Activated T-cell treated with anti-CD3 and anti-CD28 coated beads, Interleukin-2, amount 50 U/mL, for 24 hours (primary cell): ENCODE data around the gene C1orf226.

Source experiments
- DNase-seq: peaks from one replicate; pipeline ENCODE4 v3.0.0-alpha.2; 2020
- H3K27ac Mint-ChIP-seq: 2 replicates; pipeline ENCODE4 v1.8.0; 2020; ENCODE audit warnings: mild to moderate bottlenecking, mixed read lengths
- H3K27me3 Mint-ChIP-seq: 2 replicates; pipeline ENCODE4 v1.8.0; 2020; ENCODE audit warnings: mixed read lengths
- H3K36me3 Mint-ChIP-seq: 2 replicates; pipeline ENCODE4 v1.8.0; 2020; ENCODE audit warnings: low read depth, mixed read lengths
- H3K4me1 Mint-ChIP-seq: 2 replicates; pipeline ENCODE4 v1.8.0; 2020; ENCODE audit warnings: low read depth, mixed read lengths
- H3K4me3 Mint-ChIP-seq: 2 replicates; pipeline ENCODE4 v1.8.0; 2020; ENCODE audit warnings: mild to moderate bottlenecking, moderate library complexity, mixed read lengths
- H3K9me3 Mint-ChIP-seq: 2 replicates; pipeline ENCODE4 v1.8.0; 2020; ENCODE audit warnings: mixed read lengths

C1orf226 gene

DNA sequence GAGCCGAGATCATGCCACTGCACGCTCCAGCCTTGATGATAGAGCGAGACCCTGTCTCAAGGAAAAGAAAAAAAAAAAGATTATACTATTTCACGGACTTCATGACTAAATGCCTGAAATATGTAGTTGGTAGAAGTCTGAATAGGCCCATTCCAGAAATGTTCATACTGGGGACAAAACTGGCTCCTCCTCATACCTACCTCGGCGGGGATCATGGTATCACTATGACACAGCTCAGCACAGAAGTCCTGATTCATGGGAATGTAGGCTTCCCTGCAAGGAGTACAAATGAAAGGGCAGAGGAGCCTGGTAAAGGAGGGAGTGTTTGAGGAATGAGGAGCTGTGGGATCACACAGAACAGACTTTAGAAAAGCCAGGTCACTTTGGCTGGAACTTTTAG lies 9.9 kb upstream of the C1orf226 start:
- Mint-ChIP-seq H3K36me3 (no peaks in the 10 kb centered on the region), H3K4me3 (no peak overlapping the region), H3K9me3 (no peaks in the 10 kb centered on the region), H3K27ac (no peak overlapping the region), H3K27me3 (no peaks in the 10 kb centered on the region), H3K4me1 (no peaks in the 10 kb centered on the region)
- no peak for DNase-seq

DNA sequence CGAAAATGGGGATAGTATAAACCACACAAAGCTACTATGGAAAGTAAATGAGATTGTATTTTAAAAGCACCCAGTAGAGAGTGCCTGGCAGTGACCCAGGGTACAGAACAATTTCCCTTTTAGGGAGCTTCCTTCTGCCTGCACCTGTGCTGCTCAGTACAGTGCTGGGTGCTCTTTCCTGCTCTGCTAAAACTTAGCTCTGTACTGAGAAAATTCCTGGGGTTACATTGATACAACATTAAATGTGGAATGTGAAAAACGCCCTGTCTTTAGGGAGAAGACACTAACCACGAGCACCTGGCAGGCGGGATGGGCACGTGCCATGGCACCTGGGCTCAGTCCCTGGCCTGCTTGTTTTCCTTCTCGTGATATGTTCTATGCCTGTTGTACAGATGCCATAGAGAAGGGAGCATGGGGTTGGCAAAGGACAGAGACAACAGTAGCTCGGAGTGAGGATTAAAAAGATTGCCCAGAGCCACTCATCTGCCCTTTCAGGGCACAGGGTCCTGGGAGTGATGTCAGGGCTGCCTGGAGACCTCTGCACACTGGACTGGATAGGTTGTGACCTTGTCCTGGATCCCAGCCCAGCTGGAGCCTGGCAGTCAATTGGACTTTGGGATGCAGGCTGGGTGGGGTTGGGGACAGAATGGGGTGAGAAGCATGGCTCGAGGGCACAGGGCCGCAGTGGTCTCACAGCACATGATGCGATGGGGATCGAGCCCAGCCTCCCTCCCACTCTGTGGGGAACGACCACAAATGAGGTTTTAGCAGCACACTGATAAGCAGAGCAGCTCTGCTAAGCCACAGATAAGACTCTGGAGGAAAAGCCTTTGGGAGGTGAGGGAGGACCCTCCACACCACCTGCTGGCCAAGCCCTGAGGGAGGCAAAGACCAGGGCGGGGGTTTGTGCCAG lies 9.1 kb upstream of the C1orf226 start:
- H3K27me3 Mint-ChIP-seq: no peaks in the 10 kb centered on the region
- H3K4me3 Mint-ChIP-seq: no peak overlapping the region

DNA sequence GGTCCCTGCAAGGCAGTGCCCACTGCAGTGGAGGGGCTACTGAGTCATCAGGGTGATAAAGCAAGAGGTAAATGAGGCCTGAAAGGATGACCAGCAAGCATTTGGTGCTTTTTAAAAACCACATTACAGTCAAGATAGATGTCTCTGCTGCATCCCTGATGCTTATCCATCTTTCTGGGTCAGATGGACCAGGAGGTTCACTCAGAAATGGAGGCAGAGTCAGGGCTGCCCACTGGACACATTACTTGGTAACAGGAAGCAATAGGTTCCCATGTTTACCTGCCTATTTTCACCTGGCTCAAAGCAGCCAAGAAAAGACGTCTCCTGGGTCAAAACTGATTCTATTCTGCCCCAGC lies 8.5 kb upstream of the C1orf226 start:
- Mint-ChIP-seq H3K36me3 (no peaks in the 10 kb centered on the region), H3K4me1 (no peaks in the 10 kb centered on the region), H3K9me3 (no peaks in the 10 kb centered on the region), H3K27me3 (no peaks in the 10 kb centered on the region), H3K27ac (no peak overlapping the region), H3K4me3 (no peak overlapping the region)
- no peak for DNase-seq

More for the DNA sequence above, 9.1 kb upstream of the C1orf226 start:
- H3K9me3 Mint-ChIP-seq: no peaks in the 10 kb centered on the region
- no peak overlapping the region for H3K27ac Mint-ChIP-seq
- no peak for DNase-seq
- H3K4me1 Mint-ChIP-seq: no peaks in the 10 kb centered on the region
- H3K36me3 Mint-ChIP-seq: no peaks in the 10 kb centered on the region

DNA sequence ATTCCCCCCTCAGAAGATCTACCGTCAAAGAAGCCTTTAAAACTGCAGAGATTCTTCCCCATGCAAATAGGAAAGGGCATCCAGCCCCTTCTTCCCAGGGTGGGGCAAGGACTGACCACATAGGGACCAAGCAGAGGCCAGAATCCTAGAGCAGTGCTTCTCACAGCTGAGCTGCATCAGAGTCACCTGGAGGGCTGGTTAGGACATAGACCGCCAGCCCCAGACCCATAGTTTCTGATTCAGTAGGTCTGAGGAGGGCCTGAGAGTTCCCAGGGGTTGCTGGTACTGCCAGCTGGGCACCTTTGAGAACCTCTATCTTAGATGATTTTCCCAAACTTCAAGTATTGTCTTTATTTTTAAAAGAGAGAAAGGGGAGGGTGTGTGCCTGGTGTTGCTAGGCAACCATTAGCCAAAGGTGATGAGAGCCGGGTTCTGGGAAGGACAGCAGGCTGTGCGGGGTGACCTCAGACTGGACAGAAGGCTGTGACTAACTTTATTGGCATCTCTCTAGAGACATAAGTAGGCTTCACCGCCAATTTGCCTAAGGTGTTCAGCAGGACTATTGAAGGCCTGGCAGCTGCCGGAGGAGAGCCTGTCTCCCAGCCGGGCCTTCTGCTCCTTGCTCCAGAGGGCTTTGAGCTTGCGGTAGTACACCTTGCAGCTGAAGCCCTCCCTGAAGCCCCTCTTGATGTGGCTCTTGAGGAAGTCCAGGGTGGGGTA lies 7.8 kb upstream of the C1orf226 start:
- H3K36me3 Mint-ChIP-seq: no peaks in the 10 kb centered on the region
- H3K27me3 Mint-ChIP-seq: no peaks in the 10 kb centered on the region
- no peaks in the 10 kb centered on the region for H3K9me3 Mint-ChIP-seq
- H3K27ac Mint-ChIP-seq: no peak overlapping the region
- no peak for DNase-seq
- H3K4me1 Mint-ChIP-seq: no peaks in the 10 kb centered on the region
- no peak overlapping the region for H3K4me3 Mint-ChIP-seq

DNA sequence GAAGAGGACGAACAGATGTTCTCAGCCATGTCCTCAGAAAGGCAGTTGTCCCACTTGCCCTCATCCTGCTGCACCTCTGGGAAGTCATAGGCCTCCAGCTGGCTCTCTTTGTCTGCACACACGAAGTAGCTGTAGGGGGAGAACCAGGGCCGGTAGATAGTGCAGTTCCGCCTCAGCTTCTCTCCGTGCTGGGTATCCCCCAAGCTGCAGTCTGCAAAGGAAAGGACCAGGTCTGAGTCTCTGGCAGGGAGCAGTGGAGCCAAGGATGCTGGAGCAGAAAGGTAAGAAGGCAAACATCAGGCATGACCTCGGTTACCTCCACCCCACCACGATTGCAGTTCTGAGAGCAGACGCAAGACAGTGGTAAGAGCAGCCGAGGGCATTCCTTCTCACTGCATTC lies 7.1 kb upstream of the C1orf226 start:
- Mint-ChIP-seq H3K27me3 (no peaks in the 10 kb centered on the region), H3K4me1 (no peaks in the 10 kb centered on the region), H3K36me3 (no peaks in the 10 kb centered on the region), H3K9me3 (no peaks in the 10 kb centered on the region), H3K4me3 (no peak overlapping the region), H3K27ac (no peak overlapping the region)
- no peak for DNase-seq

DNA sequence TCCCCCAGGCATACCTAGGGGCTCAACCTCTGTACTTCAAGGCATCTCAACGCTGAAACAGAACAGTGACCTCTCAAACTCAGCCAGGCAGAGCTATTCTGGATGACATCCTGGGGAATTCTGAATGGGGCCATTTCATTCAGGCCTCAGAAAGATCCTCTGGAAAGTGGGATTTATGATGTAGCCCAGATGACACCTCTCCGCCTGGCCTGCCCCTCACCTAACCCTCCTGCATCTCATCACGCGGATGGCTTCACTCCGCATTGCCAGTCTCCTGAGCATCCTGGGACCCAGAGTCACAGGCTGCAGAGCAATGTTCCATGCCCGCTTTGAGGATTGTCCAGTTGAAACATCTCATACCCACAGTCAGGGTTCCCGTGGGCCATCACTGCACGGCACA lies 6.1 kb upstream of the C1orf226 start:
- Mint-ChIP-seq H3K4me1 (no peaks in the 10 kb centered on the region), H3K4me3 (no peak overlapping the region), H3K27ac (no peak overlapping the region), H3K36me3 (no peaks in the 10 kb centered on the region), H3K27me3 (no peaks in the 10 kb centered on the region), H3K9me3 (no peaks in the 10 kb centered on the region)
- DNase-seq: no peak

DNA sequence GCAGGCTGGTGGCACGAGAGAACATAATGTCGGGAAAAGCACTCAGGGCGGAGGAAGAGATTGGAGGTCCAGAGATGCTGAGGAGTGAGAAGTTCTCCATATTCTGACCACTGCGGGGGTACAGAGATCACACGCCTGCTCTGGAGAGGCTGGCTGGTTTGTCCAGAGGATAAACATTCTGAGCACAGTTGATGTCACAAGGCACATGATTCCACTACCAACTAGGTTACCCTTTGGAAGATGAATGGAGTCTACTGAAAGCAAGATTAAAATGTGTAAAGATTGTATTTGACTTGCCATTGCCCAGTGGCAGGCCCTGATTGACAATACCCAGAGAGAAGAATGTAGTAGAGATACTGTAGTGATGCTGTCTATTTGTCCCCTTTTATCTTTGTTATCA lies 4.8 kb upstream of the C1orf226 start, which contains the start of gene SPATA46:
Gene SPATA46, minus strand, starts transcription at position 164 of the 400 bp plus-strand sequence. Its CDS starts 64 bp downstream, at position 100.
- Mint-ChIP-seq H3K27me3 (no peaks in the 10 kb centered on the region), H3K27ac (no peak within 1 kb of the TSS), H3K9me3 (no peaks in the 10 kb centered on the region), H3K4me1 (no peaks in the 10 kb centered on the region), H3K4me3 (no peak within 1 kb of the TSS), H3K36me3 (no peaks in the 10 kb centered on the region)
- no peak for DNase-seq

DNA sequence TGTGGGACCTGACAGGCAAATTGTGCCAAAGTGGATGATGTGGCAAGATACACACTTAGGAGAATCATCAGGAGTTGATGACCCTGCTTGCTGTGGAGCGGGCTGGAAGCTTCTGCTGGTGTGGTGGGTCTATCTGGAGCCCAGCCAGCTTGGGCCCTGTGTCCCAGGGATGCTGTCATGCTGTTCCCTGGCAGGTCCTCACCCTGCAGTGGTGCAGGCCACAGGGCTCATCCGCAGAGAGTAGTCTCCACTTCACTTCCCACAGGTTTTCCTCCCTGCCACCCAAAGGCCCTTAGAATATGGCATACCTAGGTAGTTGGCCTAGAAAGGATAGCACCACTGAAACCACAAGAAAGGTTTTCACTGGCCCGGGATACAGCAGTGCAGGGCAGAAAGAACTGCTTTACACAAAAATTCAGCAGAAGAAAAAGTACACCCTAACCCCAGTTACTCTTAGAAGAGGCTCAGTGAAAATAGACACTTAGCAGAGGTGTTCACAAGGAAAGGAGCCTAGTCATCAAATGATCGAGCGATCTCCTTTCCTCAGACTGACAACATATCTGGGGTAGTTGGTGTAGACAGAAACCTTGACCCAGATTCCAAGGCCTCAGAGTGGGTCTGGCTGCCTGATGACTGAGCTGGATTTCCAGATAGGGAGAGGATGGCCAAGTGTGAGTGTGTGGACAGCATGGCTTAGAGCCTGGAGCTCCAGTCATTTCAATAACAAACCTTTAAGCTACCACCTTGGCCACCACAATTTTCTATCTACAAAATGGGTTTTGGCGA lies 1.3 kb upstream of the C1orf226 start:
- H3K4me3 Mint-ChIP-seq: no peak overlapping the region
- H3K27me3 Mint-ChIP-seq: no peaks in the 10 kb centered on the region
- H3K36me3 Mint-ChIP-seq: no peaks in the 10 kb centered on the region
- no peak for DNase-seq
- H3K27ac Mint-ChIP-seq: no peak overlapping the region
- no peaks in the 10 kb centered on the region for H3K4me1 Mint-ChIP-seq
- no peaks in the 10 kb centered on the region for H3K9me3 Mint-ChIP-seq

DNA sequence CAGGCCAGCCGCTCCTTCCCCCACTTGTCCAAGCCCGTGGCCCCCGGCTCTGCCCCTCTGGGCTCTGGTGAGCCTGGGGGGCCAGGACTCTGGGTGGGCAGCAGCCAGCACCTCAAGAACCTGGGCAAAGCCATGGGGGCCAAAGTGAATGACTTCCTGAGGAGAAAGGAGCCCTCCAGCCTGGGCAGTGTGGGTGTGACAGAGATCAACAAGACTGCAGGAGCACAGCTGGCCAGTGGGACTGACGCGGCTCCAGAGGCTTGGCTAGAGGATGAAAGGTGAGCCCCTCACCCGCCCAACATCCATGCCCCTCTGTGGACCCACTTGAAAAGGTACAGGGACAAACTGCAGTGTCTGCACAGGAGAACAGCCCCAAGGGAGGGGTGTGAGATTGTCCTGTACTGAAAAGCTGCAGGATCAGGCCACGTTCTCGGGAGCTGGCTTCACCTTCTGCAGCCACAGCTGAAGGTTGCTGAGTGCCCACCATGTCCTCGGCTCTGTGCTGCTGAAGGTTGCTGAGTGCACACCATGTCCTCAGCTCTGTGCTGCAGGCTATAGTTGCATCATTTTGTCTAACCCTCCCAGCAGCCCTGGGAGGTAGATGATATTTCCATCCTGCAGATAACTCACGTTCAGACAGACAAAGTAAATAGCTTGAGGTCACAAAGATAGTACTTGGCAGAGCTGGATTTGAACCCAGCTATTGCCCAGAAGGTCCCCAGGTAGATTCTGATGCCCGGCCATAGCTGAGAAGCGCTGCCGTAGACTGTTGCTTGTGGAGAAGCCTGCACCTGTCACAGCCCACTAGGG lies 618 bp downstream of the C1orf226 start:
- DNase-seq: no peak
- Mint-ChIP-seq H3K4me1 (no peaks in the 10 kb centered on the region), H3K4me3 (no peak overlapping the region), H3K27ac (no peak overlapping the region), H3K27me3 (no peaks in the 10 kb centered on the region), H3K36me3 (no peaks in the 10 kb centered on the region), H3K9me3 (no peaks in the 10 kb centered on the region)

DNA sequence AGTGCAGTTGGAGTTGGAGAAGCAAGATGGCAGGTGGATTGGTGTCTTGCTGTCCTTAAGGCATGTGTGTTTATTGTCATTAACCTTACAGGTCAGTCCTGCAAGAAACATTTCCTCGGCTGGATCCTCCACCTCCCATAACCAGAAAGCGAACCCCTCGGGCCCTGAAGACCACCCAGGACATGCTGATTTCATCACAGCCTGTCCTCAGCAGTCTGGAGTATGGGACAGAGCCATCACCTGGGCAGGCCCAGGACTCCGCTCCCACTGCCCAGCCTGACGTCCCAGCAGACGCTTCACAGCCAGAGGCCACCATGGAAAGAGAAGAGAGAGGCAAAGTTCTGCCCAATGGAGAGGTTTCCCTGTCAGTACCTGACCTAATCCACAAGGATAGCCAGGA lies 1.6 kb downstream of the C1orf226 start:
- Mint-ChIP-seq H3K4me3 (no peak overlapping the region), H3K27ac (no peak overlapping the region), H3K27me3 (no peaks in the 10 kb centered on the region), H3K36me3 (no peaks in the 10 kb centered on the region), H3K9me3 (no peaks in the 10 kb centered on the region), H3K4me1 (no peaks in the 10 kb centered on the region)
- DNase-seq: no peak

DNA sequence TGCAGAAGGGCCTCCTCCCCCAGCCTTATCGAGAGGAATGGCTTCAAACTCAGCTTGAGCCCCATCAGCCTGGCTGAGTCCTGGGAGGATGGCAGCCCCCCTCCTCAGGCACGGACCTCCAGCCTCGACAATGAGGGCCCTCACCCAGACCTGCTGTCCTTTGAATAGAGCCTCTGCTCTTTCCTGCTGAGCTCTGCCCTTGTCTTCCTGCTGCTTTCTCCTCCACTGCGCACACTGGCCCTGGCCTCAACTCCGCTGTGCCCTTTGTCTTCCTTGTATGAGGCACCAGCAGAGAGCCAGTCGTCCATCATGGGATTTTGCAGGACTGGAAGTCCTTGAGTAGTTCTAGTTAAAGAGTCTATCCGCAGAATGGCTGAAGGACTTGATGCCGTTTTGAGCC lies 2.0 kb downstream of the C1orf226 start:
- Mint-ChIP-seq H3K4me3 (no peak overlapping the region), H3K27me3 (no peaks in the 10 kb centered on the region), H3K9me3 (no peaks in the 10 kb centered on the region), H3K36me3 (no peaks in the 10 kb centered on the region), H3K27ac (no peak overlapping the region), H3K4me1 (no peaks in the 10 kb centered on the region)
- no peak for DNase-seq

DNA sequence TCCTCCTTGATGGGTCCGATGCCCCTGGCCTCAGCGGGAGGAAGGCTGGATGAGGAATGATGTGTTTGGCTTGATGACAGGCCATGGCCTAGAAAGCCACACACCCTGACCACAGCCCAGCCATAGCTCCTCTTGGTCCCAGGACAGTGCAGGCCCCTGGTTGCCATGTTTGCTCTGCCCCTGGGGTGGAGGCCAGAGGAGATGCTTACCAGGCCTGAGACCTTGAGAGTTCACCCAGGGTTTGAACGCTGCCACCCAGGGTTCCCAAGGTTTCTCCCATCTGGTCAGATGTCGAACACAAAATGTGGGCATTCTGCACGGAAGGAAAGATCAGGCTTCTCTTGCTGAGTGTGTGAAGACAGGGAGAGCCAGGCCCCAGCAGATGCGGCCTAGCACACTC lies 2.6 kb downstream of the C1orf226 start:
- no peaks in the 10 kb centered on the region for H3K36me3 Mint-ChIP-seq
- H3K4me1 Mint-ChIP-seq: no peaks in the 10 kb centered on the region
- H3K27ac Mint-ChIP-seq: no peak overlapping the region
- DNase-seq: no peak
- H3K9me3 Mint-ChIP-seq: no peaks in the 10 kb centered on the region
- H3K4me3 Mint-ChIP-seq: no peak overlapping the region
- peaks cover 6% of the 10 kb centered on the region for H3K27me3 Mint-ChIP-seq

DNA sequence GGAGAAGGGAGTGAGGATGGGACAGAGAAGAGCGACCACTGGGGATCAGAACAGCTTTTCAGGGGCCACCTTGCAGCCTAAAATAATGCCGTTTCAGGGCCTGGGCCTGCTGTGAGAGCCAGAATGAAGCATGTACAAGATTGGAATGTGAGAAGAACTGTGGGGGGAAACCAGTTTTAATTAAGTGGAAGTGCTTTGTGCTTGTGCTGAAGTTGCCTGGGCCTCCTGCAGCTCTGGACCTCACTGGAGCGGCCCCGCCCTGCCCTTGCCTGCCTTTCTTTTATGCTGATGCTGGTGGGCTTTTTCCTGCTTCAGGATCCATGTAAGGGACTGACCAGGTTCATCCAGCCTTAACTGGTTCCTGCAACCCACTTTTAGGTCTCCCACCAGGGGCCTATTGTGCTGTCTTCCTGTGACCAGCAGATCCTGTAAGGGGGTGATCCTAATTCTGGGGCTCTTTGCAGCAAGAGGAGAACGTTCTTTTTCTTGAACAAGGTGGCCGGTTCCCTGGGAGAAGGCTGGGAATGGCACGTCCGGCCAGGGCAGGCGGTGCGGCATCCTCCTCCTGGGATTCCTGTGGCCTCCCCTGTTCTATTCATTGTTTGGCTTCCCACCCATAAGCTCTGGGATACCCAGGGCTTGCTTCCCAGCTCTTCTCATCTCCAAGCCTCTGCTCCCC lies 3.2 kb downstream of the C1orf226 start:
- H3K4me1 Mint-ChIP-seq: no peaks in the 10 kb centered on the region
- H3K36me3 Mint-ChIP-seq: no peaks in the 10 kb centered on the region
- peaks cover 11% of the 10 kb centered on the region for H3K27me3 Mint-ChIP-seq
- no peaks in the 10 kb centered on the region for H3K9me3 Mint-ChIP-seq
- DNase-seq: no peak
- H3K27ac Mint-ChIP-seq: no peak overlapping the region
- H3K4me3 Mint-ChIP-seq: no peak overlapping the region

DNA sequence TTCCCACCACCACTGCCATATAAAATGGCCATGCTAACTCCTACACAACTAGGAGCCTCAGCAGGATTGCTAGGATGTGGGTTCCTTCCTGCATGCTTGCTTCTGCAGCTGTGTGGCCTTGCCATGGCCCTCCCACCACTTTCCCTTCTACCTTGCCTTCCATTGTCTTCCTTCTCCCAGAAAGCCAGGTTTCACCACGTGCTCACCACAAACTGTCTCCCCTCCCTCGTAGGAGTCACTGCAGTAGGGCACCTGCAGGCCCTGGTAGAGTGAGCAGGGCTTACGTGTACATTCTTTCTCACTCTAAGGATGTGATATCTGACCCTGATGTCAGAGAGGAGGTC lies 3.7 kb downstream of the C1orf226 start:
- H3K27ac Mint-ChIP-seq: no peak overlapping the region

More for the DNA sequence above, 3.7 kb downstream of the C1orf226 start:
- no peak for DNase-seq
- H3K36me3 Mint-ChIP-seq: no peaks in the 10 kb centered on the region
- no peaks in the 10 kb centered on the region for H3K4me1 Mint-ChIP-seq
- peaks cover 16% of the 10 kb centered on the region for H3K27me3 Mint-ChIP-seq
- no peak overlapping the region for H3K4me3 Mint-ChIP-seq
- H3K9me3 Mint-ChIP-seq: no peaks in the 10 kb centered on the region
